ENCODE measurements around the gene HSDL2.

GRCh38 chr9:112501287-112501686 lies 121.4 kb downstream of the HSDL2 start:
- TF ChIP-seq CTCF (IDR thresholded peaks at IDR 0.05) (no peak), POLR2A (IDR thresholded peaks at IDR 0.05) (no peak)
